Measurements from ENCODE around the gene POMC. TPM values are rescaled to one million over a fixed set of nuclear protein-coding genes. Genes with fewer than 3 reads are reported as not detected.

The POMC gene
- total RNA-seq, 1 experiment from 2014 or later = 1.6 TPM

- Histone ChIP-seq H3T11ph (ENCODE audit: low read length) (no peak overlapping the region), H3K79me1 (ENCODE audit: insufficient read depth, low read depth, low read length, poor library complexity, severe bottlenecking) (no peaks in the 10 kb centered on the region), H4K20me1 (ENCODE audit: control insufficient read depth, insufficient read depth, insufficient read length) (no peaks in the 10 kb centered on the region), H4K91ac (ENCODE audit: insufficient read length, low read depth, low read length) (no peak overlapping the region), H3K79me2 (ENCODE audit: insufficient read depth, low read length) (no peaks in the 10 kb centered on the region), H3K14ac (ENCODE audit: insufficient read depth, low read length) (no peak overlapping the region), H3K56ac (ENCODE audit: insufficient read length, low read depth, low read length) (no peak overlapping the region), H3K9ac (ENCODE audit: extremely low read depth, insufficient read length, low read length) (no peak overlapping the region), H2BK20ac (ENCODE audit: low read depth, low read length, poor library complexity, severe bottlenecking) (no peak overlapping the region), H2BK120ac (ENCODE audit: low read depth, low read length, poor library complexity, severe bottlenecking) (no peak overlapping the region), H3K9me3 (ENCODE audit: control insufficient read depth, low read depth, low read length) (no peaks in the 10 kb centered on the region), H3K18ac (ENCODE audit: insufficient read length, low read depth, low read length) (no peak overlapping the region), H2BK15ac (ENCODE audit: low read depth, low read length) (no peak overlapping the region), H3K23ac (ENCODE audit: insufficient read length, low read depth, low read length) (no peak overlapping the region), H3K4me2 (ENCODE audit: insufficient read depth, insufficient read length, low read length) (no peak overlapping the region), H2AK5ac (ENCODE audit: insufficient read length, low read length) (no peak overlapping the region), H3K27ac (ENCODE audit: insufficient read length, low read depth, low read length) (no peak overlapping the region), H3K4ac (ENCODE audit: low read depth, low read length) (no peak overlapping the region), H4K8ac (replicated peaks; ENCODE audit: insufficient read length, low read depth, low read length) (no peak overlapping the region), H3K27me3 (ENCODE audit: insufficient read depth, low read length) (no peaks in the 10 kb centered on the region), H3K4me1 (ENCODE audit: insufficient read depth, low read length) (no peaks in the 10 kb centered on the region), H3K23me2 (ENCODE audit: insufficient read length, low read depth, low read length, poor library complexity, severe bottlenecking) (no peaks in the 10 kb centered on the region), H2BK5ac (ENCODE audit: insufficient read length, low read length) (no peak overlapping the region), H2BK12ac (ENCODE audit: insufficient read length, low read depth, low read length) (no peak overlapping the region), H2AFZ (ENCODE audit: low read length) (no peak overlapping the region), H4K5ac (ENCODE audit: insufficient read length, low read depth, low read length) (no peak overlapping the region)
- Mint-ChIP-seq H3K27ac (no peak overlapping the region), H3K4me3 (no peak overlapping the region), H3K4me1 (peaks cover 10 to 21% of the 10 kb centered on the region in 2 experiments), H3K36me3 (ENCODE audit: insufficient read depth in 1 of 3, low read depth in 3 of 3) (no peaks in the 10 kb centered on the region; a peak in 1 of 7 replicates), H3K9me3 (no peaks in the 10 kb centered on the region), H3K27me3 (ENCODE audit: low read depth) (peaks cover 24% of the 10 kb centered on the region)
- DNase-seq = no peak
- no peak for TF ChIP-seq CTCF (conservative IDR thresholded peaks at IDR 0.05)
- no CpG with 5 or more reads among the region's 8 CpGs for WGBS (ENCODE audit: extremely low coverage, insufficient read length, low lambda C conversion rate)
These were observed 8.8 kb upstream of the POMC start for GRCh38 chr2:25177211-25177611.
